Panc1 (cell line): ENCODE results near the gene CCDC148. TPM values are rescaled to one million over a fixed set of nuclear protein-coding genes. Genes with fewer than 3 reads are reported as not detected.

ENCODE experiments used
- ATAC-seq: fragments of 200-7000 bp; cut with Tn5 transposase; 2 replicates; pipeline ENCODE4 v1.9.1; 2020; ENCODE audit warnings: mild to moderate bottlenecking, moderate library complexity
- BruUV-seq: library from RNA; stranded (reverse); fragments of 400-500 nt; replicated peaks from 2 replicates; lab custom pipeline; 2021; lab: Mats Ljungman, UMichigan
- CTCF ChIA-PET: fragments of 300-600 bp; sonication (Branson Sonifier 250); formaldehyde crosslinking; loops from one replicate; lab custom pipeline; 2022; ENCODE audit warnings: antibody characterized with exemption; lab: Charles Lee
- POLR2A ChIA-PET: fragments of 300-600 bp; sonication (Branson Sonifier 250); formaldehyde crosslinking; loops from one replicate; lab custom pipeline; 2022; ENCODE audit warnings: antibody characterized with exemption; lab: Charles Lee
- DNase-seq: peaks from one replicate; pipeline ENCODE4 v3.0.0-alpha.2; 2010; ENCODE audit warnings: low read depth, low spot score
- H3K27ac ChIP-seq: 2 replicates; pipeline ENCODE4 v1.5.1; 2011; ENCODE audit warnings: mild to moderate bottlenecking, low read length, inconsistent platforms
- H3K27me3 ChIP-seq: fragments of 200-500 bp; sonication (Bioruptor generic); 2 replicates; pipeline ENCODE4 v1.6.0; 2014; ENCODE audit warnings: low read length, inconsistent platforms; ENCODE audit not compliant: control insufficient read depth, insufficient read depth
- H3K36me3 ChIP-seq: fragments of 200-500 bp; sonication (Bioruptor generic); 2 replicates; pipeline ENCODE4 v1.5.1; 2014; ENCODE audit warnings: inconsistent platforms, mild to moderate bottlenecking, low read length, moderate library complexity; ENCODE audit not compliant: control insufficient read depth, insufficient read depth
- H3K4me1 ChIP-seq: 2 replicates; pipeline ENCODE4 v1.5.1; 2011; ENCODE audit warnings: inconsistent platforms, mild to moderate bottlenecking, low read length, moderate library complexity; ENCODE audit not compliant: control insufficient read depth, insufficient read depth
- H3K4me3 ChIP-seq, 2 experiments: 2 replicates each; pipeline ENCODE4 v1.5.1; 2011 to 2012; ENCODE audit warnings: low read depth in 2 of 2, low read length in 2 of 2, mild to moderate bottlenecking in 2 of 2, inconsistent platforms in 1 of 2, moderate library complexity in 1 of 2
- H3K9me3 ChIP-seq: fragments of 200-500 bp; sonication (Bioruptor generic); 2 replicates; pipeline ENCODE4 v1.5.1; 2014; ENCODE audit warnings: low read depth, mild to moderate bottlenecking, inconsistent platforms, low read length, moderate library complexity; ENCODE audit not compliant: control insufficient read depth, insufficient read depth
- POLR2AphosphoS5 ChIP-seq: IDR thresholded peaks from 2 replicates; pipeline ENCODE4 v1.6.1; 2012; ENCODE audit warnings: mild to moderate bottlenecking, low read depth, low read length, moderate library complexity
- SIN3A ChIP-seq: IDR thresholded peaks from 2 replicates; pipeline ENCODE4 v1.6.1; 2012; ENCODE audit warnings: low read depth, mild to moderate bottlenecking, low read length, moderate library complexity, borderline replicate concordance; ENCODE audit not compliant: insufficient read depth
- TCF7L2 ChIP-seq: IDR thresholded peaks from 2 replicates; pipeline ENCODE4 v1.6.1; 2011; ENCODE audit warnings: mild to moderate bottlenecking, low read depth, low read length, inconsistent platforms
- in situ Hi-C: cut with HindIII; loops from 2 replicates; pipeline ENCODE4 v1.10.0; 2016; ENCODE audit warnings: low sequenced_read_pairs, low pct_unique_long_range_greater_than_20kb
- intact Hi-C: fragments of 100-400 bp; cut with micrococcal nuclease; formaldehyde crosslinking; loops from one replicate; pipeline ENCODE4 v1.10.0; 2022; ENCODE audit not compliant: unreplicated experiment
- total RNA-seq: library from RNA; stranded (reverse); gene quantifications from one replicate; pipeline ENCODE4 v1.2.1, GENCODE V29; 2021; ENCODE audit not compliant: unreplicated experiment
- TF ChIP-seq, protein P1 (sequence below), 2 experiments: IDR thresholded peaks; 2 replicates each; pipeline ENCODE4 v1.6.1; 2011 to 2012; ENCODE audit warnings: low read depth in 2 of 2, control low read depth in 1 of 2, low read length in 1 of 2, mild to moderate bottlenecking in 1 of 2, moderate library complexity in 1 of 2; ENCODE audit not compliant: insufficient read depth in 1 of 2
- TF ChIP-seq, protein P2 (sequence below): fragments of 450-650 bp; IDR thresholded peaks from 2 replicates; pipeline ENCODE4 v1.5.1; 2017; ENCODE audit warnings: mild to moderate bottlenecking

Gene CCDC148
- total RNA-seq, 1 experiment from 2014 or later, result 0.92 TPM

DNA sequence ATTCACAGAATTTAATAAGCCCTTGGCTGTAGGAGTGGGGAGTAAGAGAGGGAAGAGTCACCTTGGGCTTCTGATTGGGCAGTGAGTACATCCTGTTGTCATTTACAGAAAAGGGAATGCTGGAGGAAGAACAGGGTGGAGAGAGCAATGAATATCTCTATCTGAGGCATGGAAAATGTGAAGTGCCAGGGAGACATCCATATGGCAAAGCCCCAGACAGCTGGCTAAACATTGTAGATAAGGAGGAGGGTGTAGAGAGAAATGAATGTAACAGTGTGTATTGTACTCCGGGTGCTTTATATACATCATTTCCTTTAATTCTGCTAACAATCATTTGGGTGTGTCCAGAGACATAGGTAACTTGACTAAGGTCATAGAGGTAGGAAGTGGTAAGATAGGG, 251.3 kb downstream of the CCDC148 start:
- CTCF ChIA-PET, result no interaction called here
- Histone ChIP-seq H3K27me3 (no peaks in the 10 kb centered on the region), H3K27ac (no peak overlapping the region), H3K4me3 (no peak overlapping the region), H3K4me1 (no peaks in the 10 kb centered on the region), H3K36me3 (no peaks in the 10 kb centered on the region), H3K9me3 (no peaks in the 10 kb centered on the region)
- DNase-seq (no peak), ATAC-seq (no peak)
- in situ Hi-C loops (no loop called here), intact Hi-C loops (no loop called here)
- BruUV-seq, result no TSS peak
- POLR2A ChIA-PET, result no interaction called here
- TF ChIP-seq, protein P1, sequence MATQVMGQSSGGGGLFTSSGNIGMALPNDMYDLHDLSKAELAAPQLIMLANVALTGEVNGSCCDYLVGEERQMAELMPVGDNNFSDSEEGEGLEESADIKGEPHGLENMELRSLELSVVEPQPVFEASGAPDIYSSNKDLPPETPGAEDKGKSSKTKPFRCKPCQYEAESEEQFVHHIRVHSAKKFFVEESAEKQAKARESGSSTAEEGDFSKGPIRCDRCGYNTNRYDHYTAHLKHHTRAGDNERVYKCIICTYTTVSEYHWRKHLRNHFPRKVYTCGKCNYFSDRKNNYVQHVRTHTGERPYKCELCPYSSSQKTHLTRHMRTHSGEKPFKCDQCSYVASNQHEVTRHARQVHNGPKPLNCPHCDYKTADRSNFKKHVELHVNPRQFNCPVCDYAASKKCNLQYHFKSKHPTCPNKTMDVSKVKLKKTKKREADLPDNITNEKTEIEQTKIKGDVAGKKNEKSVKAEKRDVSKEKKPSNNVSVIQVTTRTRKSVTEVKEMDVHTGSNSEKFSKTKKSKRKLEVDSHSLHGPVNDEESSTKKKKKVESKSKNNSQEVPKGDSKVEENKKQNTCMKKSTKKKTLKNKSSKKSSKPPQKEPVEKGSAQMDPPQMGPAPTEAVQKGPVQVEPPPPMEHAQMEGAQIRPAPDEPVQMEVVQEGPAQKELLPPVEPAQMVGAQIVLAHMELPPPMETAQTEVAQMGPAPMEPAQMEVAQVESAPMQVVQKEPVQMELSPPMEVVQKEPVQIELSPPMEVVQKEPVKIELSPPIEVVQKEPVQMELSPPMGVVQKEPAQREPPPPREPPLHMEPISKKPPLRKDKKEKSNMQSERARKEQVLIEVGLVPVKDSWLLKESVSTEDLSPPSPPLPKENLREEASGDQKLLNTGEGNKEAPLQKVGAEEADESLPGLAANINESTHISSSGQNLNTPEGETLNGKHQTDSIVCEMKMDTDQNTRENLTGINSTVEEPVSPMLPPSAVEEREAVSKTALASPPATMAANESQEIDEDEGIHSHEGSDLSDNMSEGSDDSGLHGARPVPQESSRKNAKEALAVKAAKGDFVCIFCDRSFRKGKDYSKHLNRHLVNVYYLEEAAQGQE (IDR thresholded peaks at IDR 0.05; ENCODE audit: insufficient read depth in 1 of 2, low read depth in 2 of 2, low read length in 1 of 2), result no peak
- TF ChIP-seq TCF7L2, result no peak
- TF ChIP-seq, protein P2, sequence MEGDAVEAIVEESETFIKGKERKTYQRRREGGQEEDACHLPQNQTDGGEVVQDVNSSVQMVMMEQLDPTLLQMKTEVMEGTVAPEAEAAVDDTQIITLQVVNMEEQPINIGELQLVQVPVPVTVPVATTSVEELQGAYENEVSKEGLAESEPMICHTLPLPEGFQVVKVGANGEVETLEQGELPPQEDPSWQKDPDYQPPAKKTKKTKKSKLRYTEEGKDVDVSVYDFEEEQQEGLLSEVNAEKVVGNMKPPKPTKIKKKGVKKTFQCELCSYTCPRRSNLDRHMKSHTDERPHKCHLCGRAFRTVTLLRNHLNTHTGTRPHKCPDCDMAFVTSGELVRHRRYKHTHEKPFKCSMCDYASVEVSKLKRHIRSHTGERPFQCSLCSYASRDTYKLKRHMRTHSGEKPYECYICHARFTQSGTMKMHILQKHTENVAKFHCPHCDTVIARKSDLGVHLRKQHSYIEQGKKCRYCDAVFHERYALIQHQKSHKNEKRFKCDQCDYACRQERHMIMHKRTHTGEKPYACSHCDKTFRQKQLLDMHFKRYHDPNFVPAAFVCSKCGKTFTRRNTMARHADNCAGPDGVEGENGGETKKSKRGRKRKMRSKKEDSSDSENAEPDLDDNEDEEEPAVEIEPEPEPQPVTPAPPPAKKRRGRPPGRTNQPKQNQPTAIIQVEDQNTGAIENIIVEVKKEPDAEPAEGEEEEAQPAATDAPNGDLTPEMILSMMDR, result no peak
- no peak for TF ChIP-seq POLR2AphosphoS5
- TF ChIP-seq SIN3A, result no peak

DNA sequence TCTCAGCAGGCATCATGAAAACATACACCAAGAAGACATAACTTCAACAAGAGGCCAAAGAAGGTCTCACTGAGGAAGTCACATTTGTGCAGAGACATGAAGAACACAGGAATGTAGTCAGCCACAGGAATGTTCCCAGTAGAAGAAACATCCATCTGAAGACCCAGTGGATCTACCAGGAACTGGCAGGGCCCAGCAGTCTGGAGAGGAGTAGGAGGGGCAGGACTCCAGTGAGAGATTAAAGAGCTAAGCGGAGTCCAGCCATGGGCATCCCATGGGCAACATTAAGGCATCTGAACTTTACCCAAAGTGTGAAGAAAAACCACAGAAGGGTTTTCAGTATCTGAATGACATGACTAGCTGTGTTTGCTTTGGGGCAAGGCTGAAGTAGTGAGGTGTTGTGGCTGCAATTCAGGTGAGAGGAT, 251.8 kb downstream of the CCDC148 start:
- no peak overlapping the region for H3K27ac ChIP-seq
- no TSS peak for BruUV-seq
- POLR2A ChIA-PET, result no interaction called here
- H3K9me3 ChIP-seq, result no peaks in the 10 kb centered on the region
- no peaks in the 10 kb centered on the region for H3K36me3 ChIP-seq
- CTCF ChIA-PET, result no interaction called here
- no peaks in the 10 kb centered on the region for H3K27me3 ChIP-seq
- intact Hi-C loops (no loop called here), in situ Hi-C loops (no loop called here)
- no peak for TF ChIP-seq TCF7L2
- TF ChIP-seq, protein P2, result no peak
- TF ChIP-seq, protein P1 (IDR thresholded peaks at IDR 0.05; ENCODE audit: insufficient read depth in 1 of 2, low read depth in 2 of 2, low read length in 1 of 2), result no peak
- no peak for TF ChIP-seq SIN3A
- no peak for TF ChIP-seq POLR2AphosphoS5
- no peak for DNase-seq
- no peaks in the 10 kb centered on the region for H3K4me1 ChIP-seq
- no peak overlapping the region for H3K4me3 ChIP-seq
- ATAC-seq, result no peak
